ENCODE measurements around the gene NAT14. TPM values are rescaled to one million over a fixed set of nuclear protein-coding genes. Genes with fewer than 3 reads are reported as not detected.
A peak's percentile ranks its signal among the peaks of the same experiment; 100 is the strongest.

Gene NAT14
- total RNA-seq, 2 donors from 2014 or later: 3.4 to 3.8 TPM

DNA sequence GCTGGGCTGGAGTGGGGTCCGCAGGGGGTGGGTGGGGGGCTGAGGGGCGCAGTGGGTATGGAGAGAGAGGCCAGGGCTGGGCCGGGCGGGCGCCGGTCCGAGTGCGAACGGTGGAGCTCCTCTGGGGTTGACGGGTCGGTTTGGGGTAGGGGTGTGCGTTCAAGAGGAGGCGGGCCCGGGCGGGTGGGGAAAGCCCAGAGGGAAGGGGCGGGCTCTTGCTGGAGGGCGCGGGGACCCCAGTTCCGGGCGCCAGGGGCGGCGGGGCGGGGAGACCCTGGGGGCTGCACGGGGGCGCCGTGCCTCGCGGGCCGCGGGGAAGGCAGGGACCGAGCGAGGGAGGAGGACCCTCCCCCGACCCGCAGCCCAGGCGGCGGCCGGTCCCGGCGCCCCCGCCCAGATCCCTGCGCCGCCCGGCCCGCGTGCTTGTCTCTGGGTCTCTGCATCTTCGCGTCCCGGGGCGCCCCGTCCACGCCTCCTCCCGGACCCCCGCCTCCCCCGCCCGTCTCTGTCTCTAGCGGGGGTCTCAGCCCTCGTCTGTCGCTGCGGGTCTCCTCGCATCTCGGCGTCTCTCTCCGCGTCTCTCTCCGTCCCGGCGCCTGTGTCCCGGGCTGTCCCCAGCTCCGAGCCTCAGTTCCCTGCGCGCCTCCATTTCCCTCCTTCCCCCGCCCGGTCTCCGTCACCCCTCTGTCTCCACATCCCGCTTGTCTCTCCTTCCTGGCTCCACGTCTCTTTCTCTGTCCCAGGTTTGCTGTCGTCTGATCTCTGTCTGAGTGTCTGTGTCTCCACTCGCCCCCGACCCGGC lies 33.6 kb upstream of the NAT14 start:
- peak overlapping the region; percentile 39 for H3K4me3 ChIP-seq
- ATAC-seq (ENCODE audit: insufficient number of reproducible peaks, low FRiP score, low read depth) (no peak), DNase-seq (ENCODE audit: low spot score) (no peak)
- peaks cover 10 to 19% of the 10 kb centered on the region in 2 donors for H3K4me1 ChIP-seq (ENCODE audit: control insufficient read depth in 1 of 2, low read depth in 2 of 2)
- TF ChIP-seq, protein P1, sequence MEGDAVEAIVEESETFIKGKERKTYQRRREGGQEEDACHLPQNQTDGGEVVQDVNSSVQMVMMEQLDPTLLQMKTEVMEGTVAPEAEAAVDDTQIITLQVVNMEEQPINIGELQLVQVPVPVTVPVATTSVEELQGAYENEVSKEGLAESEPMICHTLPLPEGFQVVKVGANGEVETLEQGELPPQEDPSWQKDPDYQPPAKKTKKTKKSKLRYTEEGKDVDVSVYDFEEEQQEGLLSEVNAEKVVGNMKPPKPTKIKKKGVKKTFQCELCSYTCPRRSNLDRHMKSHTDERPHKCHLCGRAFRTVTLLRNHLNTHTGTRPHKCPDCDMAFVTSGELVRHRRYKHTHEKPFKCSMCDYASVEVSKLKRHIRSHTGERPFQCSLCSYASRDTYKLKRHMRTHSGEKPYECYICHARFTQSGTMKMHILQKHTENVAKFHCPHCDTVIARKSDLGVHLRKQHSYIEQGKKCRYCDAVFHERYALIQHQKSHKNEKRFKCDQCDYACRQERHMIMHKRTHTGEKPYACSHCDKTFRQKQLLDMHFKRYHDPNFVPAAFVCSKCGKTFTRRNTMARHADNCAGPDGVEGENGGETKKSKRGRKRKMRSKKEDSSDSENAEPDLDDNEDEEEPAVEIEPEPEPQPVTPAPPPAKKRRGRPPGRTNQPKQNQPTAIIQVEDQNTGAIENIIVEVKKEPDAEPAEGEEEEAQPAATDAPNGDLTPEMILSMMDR (IDR thresholded peaks at IDR 0.05): no peak
- H3K36me3 ChIP-seq: no peaks in the 10 kb centered on the region
- H3K9me3 ChIP-seq: no peaks in the 10 kb centered on the region
- no peak overlapping the region for H3K27ac ChIP-seq
- H3K27me3 ChIP-seq (replicated peaks; ENCODE audit: insufficient read depth): no peaks in the 10 kb centered on the region

DNA sequence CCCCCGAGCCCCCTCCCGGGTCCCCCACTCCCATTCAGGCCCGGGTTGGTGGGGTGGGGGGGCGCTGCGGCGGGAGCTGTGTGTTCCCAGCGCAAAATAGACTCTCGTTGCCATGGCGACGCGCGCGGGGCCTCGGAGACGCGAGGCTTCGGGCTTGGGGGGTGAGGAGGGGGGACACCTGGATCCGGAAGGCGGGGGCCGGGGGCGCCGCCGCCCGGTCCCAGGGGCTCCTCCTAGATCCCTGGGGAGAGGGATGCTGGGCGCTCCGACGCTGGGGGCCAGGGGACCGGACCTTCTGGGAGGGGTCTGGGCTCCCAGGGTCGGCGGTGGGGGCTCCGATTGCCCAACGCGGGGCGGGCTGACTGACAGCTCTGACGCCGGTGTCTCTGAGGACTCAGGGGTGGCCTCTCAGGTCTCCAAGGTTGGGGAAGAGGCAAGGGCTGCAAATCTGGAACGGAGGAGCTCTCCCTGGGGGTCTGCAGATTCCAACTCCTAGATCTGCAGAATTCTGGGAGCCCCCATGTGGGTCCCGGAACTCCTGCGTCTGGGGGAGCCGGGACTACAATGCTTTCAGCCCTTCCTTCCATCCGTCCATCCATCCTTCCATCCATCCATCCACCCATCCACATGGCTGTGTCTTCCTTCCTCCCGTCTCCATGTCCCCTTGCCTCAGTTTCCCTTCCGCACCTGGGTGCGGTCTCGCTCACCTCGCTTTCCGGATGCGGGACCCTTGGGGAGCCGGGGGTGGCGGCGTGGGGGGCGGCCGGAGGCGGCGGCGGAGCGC lies 32.8 kb upstream of the NAT14 start:
- Histone ChIP-seq H3K27ac (no peak overlapping the region), H3K4me3 (peak overlapping the region; percentile 39), H3K9me3 (no peaks in the 10 kb centered on the region), H3K4me1 (ENCODE audit: control insufficient read depth in 1 of 2, low read depth in 2 of 2) (peaks cover 10 to 19% of the 10 kb centered on the region in 2 donors), H3K27me3 (replicated peaks; ENCODE audit: insufficient read depth) (no peaks in the 10 kb centered on the region), H3K36me3 (no peaks in the 10 kb centered on the region)
- no peak for DNase-seq (ENCODE audit: low spot score)
- TF ChIP-seq, protein P1 (IDR thresholded peaks at IDR 0.05): no peak
- no peak for ATAC-seq (ENCODE audit: insufficient number of reproducible peaks, low FRiP score, low read depth)

DNA sequence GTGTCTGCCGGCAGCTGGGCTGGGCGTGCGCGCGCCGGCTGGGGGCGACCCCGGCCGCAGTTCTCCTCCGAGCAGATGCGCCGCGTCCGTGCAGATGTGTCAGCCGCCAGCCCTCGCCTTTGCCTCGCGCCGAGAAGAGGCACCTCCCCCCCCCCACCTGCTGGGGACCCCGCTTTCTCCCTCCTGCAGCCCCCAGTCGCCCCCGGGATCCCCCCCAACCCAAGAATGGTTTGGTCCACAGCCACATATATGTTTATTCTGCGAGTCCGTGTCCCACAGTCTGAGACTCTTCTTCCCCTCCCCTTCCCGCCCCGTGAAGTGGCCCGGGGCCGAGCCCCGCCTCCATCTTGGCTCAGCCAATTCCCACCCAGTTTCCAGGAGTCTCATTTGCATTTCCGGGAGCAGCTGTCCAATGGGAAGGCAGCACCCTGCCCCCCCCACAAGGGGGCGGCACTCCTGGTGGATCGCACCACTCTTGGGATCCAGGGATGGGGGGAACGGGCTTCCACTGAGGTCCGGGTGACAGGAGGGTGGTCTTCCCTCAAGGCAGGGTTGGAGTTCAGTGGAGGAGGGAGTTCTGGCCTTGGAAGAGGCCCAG lies 32.1 kb upstream of the NAT14 start:
- Histone ChIP-seq H3K36me3 (no peaks in the 10 kb centered on the region), H3K9me3 (no peaks in the 10 kb centered on the region), H3K4me1 (ENCODE audit: control insufficient read depth in 1 of 2, low read depth in 2 of 2) (peaks cover 10 to 19% of the 10 kb centered on the region in 2 donors), H3K27ac (no peak overlapping the region), H3K27me3 (replicated peaks; ENCODE audit: insufficient read depth) (no peaks in the 10 kb centered on the region), H3K4me3 (no peak overlapping the region)
- ATAC-seq (ENCODE audit: insufficient number of reproducible peaks, low FRiP score, low read depth) (no peak), DNase-seq (ENCODE audit: low spot score) (no peak)
- TF ChIP-seq, protein P1 (IDR thresholded peaks at IDR 0.05): no peak

DNA sequence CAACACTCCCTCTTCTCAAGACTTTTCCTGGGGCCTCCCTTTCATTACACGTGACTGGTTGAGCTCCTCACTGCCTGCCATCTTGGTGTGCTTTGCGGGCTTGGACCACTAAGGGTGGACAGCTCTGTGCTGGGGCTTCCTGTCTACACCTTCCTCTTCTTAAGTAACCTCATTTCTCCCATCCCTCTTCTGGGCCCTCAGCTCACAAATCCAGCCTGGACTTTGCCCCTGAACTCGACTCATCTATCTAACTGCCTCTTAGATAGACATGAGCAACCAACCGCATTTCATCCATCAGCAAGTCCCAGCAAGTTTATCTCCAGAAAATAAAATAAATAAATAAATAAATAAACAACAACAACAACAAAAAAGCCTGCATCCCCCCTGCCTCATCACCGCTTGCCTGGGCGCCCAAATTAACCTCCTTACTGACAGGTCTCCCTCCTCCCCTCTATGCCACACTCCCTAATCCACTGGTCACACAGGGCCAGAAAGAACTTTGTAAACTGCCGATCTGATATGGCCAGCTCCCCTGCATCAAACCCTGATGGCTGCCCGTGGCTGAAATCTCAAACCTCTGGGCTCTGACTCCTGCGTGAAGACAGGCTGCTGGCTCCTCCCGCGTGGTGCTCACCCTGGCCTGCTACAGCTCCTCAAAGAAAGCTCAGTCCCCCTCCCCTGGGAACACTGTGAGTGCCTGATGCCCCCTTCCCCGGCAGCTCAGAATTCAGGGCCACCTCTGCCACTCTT lies 31.3 kb upstream of the NAT14 start:
- Histone ChIP-seq H3K4me1 (ENCODE audit: control insufficient read depth in 1 of 2, low read depth in 2 of 2) (peaks cover 10 to 19% of the 10 kb centered on the region in 2 donors), H3K27ac (no peak overlapping the region), H3K9me3 (no peaks in the 10 kb centered on the region), H3K4me3 (no peak overlapping the region), H3K27me3 (replicated peaks; ENCODE audit: insufficient read depth) (no peaks in the 10 kb centered on the region), H3K36me3 (no peaks in the 10 kb centered on the region)
- ATAC-seq (ENCODE audit: insufficient number of reproducible peaks, low FRiP score, low read depth): no peak
- DNase-seq (ENCODE audit: low spot score): no peak
- TF ChIP-seq, protein P1 (IDR thresholded peaks at IDR 0.05): no peak
